AG04450 (cell line): ENCODE data around the gene TP53I3. TPM values are rescaled to one million over a fixed set of nuclear protein-coding genes. Genes with fewer than 3 reads are reported as not detected.
"Not testable (repeated sequence)": the region's sequence is repeated elsewhere in the genome, so short reads cannot be mapped to it uniquely, and the experiment has no call there.

ENCODE experiments used
- CTCF ChIA-PET: fragments of 300-600, 350-600 bp; formaldehyde crosslinking; extraction: SDS; loops from one replicate; lab custom pipeline; 2022; ENCODE audit warnings: antibody characterized with exemption, inconsistent platforms; lab: Charles Lee
- POLR2A ChIA-PET: fragments of 350-600 bp; formaldehyde crosslinking; extraction: SDS; loops from one replicate; lab custom pipeline; 2021; ENCODE audit warnings: antibody characterized with exemption, inconsistent platforms; lab: Yijun Ruan, JAX
- DNase-seq: peaks from one replicate; pipeline ENCODE4 v3.0.0-alpha.2; 2011; ENCODE audit warnings: low read depth, low spot score
- H3K27ac ChIP-seq: one replicate; pipeline ENCODE4 v1.5.1; 2012; ENCODE audit warnings: low read depth, low read length, control low read depth
- H3K27me3 ChIP-seq: one replicate; pipeline ENCODE4 v1.6.0; 2012; ENCODE audit warnings: low read length; ENCODE audit not compliant: control insufficient read depth, insufficient read depth
- H3K4me3 ChIP-seq: 2 replicates; pipeline ENCODE4 v1.5.1; 2011; ENCODE audit warnings: mild to moderate bottlenecking, low read depth, low read length, control low read depth
- H3K9me3 ChIP-seq: 2 replicates; pipeline ENCODE4 v1.5.1; 2012; ENCODE audit warnings: low read length; ENCODE audit not compliant: control insufficient read depth, insufficient read depth
- CTCF ChIP-seq: IDR thresholded peaks from 2 replicates; pipeline ENCODE4 v1.5.1; 2011; ENCODE audit warnings: low read depth, low read length, control low read depth, inconsistent platforms
- polyA plus RNA-seq: library from polyadenylated mRNA; depleted of rRNA; stranded (reverse); fragments of >200 nt; gene quantifications from 2 replicates; pipeline ENCODE4 v1.2.3, GENCODE V29; 2011

TP53I3 gene
- polyA plus RNA-seq, 1 experiment, result 44.6 TPM

DNA sequence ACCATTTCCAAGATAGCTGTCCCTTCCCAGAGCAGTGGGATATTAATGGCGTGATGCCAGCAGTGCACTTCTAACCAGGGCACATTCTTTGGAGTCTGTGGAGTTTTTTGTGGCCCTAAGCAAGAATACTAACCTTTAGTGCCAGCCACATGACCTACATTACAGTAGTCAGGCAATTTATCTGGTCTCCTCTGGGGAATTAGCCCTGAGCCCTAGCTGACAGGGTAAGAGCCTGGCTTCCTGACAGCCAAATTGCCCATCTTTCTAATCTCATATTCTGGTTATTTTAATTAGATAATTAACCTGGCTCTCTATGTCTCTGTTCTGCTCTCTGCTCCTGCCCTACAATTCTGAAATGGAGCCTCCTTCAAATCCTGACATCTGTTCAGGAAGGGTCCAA is 33.3 kb upstream of the TP53I3 start:
- H3K27me3 ChIP-seq, result no peaks in the 10 kb centered on the region
- peaks cover 3% of the 10 kb centered on the region; the same call in 1 of the 2 replicates for H3K9me3 ChIP-seq
- ChIA-PET CTCF (no interaction called here), POLR2A (no interaction called here)
- H3K4me3 ChIP-seq, result no peak overlapping the region
- no peak for TF ChIP-seq CTCF
- no peak overlapping the region for H3K27ac ChIP-seq
- DNase-seq, result no peak

DNA sequence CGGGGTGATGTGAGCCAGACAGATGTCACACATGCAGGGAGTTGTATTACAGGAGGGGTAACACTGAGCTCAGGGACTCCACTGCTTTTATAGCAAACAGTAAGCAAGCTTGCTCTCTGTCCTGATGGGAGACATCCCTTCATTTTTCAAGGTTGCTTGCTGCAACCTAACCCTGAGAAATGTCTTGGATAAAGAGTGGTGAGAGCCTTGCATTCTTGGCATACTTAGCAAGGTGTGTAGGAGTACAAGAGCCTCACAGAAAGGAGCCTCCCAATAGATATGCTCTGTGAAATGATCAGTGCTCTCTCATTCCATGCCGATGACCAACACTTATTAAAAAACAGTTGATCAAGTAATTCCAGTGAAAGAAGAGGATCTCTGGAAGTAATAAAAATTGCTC is 30.4 kb upstream of the TP53I3 start:
- ChIA-PET CTCF (no interaction called here), POLR2A (no interaction called here)
- Histone ChIP-seq H3K27ac (no peak overlapping the region), H3K9me3 (peaks cover 3% of the 10 kb centered on the region; the same call in 1 of the 2 replicates), H3K4me3 (no peak overlapping the region), H3K27me3 (no peaks in the 10 kb centered on the region)
- DNase-seq, result no peak
- no peak for TF ChIP-seq CTCF

DNA sequence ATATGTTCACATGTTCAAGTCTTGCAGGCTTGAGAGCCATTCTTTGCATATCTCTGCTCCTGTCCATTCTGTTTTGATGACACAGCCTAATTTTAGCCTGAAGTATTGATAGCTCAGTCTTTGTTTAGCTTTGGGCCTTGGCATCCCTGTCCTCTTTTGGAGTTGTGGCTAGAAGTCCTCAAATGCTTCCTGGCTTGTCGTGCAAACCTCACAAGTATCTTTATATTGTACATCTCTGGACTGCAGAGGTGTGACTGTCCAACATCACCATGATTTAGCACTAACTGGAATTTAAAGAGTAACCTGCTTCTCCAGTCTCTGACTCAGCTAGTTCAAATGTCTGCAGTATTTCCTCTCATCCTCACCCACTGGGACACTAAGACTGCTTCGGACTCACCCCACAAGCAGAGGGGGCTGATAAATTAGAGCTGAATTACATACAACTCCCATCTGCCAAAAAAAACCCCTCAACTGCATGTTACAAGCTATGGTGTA is 26.8 kb upstream of the TP53I3 start:
- CTCF ChIA-PET, result interaction anchor here (2.7 kb wide), 1 partner anchor 27 kb away, joined by 10 read pairs; the partner anchor contains the start of gene TP53I3
- no peak overlapping the region for H3K4me3 ChIP-seq
- H3K27me3 ChIP-seq, result no peaks in the 10 kb centered on the region
- POLR2A ChIA-PET, result no interaction called here
- no peak for TF ChIP-seq CTCF
- H3K9me3 ChIP-seq, result peaks cover 3% of the 10 kb centered on the region; the same call in 1 of the 2 replicates
- no peak for DNase-seq
- no peak overlapping the region for H3K27ac ChIP-seq

DNA sequence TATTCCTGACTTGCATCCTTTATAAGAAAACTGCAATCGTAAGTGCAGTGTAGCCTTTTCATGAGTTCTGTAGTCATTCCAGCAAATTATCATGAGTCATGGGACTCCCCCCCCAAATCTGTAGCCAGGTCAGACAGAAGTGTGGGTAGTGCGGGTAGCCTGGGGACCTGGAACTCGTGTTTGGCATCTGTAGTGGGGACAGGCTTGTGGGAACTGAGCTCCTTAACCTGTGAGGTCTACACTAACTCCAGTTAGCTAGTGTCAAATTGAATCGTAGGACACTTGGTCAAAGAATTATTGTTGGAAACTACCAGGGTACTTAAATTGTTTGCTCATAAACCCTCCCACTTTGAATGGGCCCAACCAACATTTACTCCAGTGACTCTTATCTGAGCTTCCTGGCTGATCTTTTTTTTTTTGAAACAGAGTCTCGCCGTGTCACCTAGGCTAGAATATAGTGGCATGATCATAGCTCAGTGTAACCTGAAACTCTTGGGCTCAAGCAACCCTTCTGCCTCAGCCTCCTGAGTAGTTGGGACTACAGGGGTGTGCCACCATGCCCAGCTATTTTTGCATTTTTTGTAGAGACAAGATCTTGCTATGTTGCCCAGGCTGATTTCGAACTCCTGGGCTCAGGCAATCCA is 26.1 kb upstream of the TP53I3 start:
- Histone ChIP-seq H3K27ac (no peak overlapping the region), H3K27me3 (no peaks in the 10 kb centered on the region), H3K9me3 (peaks cover 3% of the 10 kb centered on the region; the same call in 1 of the 2 replicates), H3K4me3 (no peak overlapping the region)
- TF ChIP-seq CTCF, result no peak
- ChIA-PET CTCF (interaction anchor here (0.5 to 2.7 kb wide), 2 partner anchors 26 to 291 kb away, joined by 7 to 10 read pairs; partner anchors contain the start of gene TP53I3), POLR2A (no interaction called here)
- no peak for DNase-seq

DNA sequence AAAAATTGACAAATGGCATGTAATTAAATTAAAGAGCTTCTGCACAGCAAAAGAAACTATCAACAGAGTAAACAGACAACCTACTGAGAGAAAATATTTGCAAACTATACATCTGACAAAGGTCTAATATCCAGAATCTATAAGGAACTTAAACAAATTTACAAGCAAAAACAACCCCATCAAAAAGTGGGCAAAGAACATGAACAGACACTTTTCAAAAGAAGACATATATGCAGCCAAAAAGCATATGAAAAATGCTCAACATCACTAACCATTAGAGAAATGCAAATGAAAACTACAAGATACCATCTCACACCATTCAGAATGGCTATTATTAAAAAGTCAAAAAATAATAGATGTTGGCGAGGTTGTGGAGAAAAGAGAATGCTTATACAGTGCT is 24.8 kb upstream of the TP53I3 start:
- H3K9me3 ChIP-seq, H3K27ac ChIP-seq, H3K4me3 ChIP-seq, POLR2A ChIA-PET, DNase-seq, H3K27me3 ChIP-seq: not testable (repeated sequence)
- CTCF ChIA-PET, result interaction anchor here (0.6 kb wide), 1 partner anchor 661 kb away, joined by 3 read pairs; no protein-coding TSS in a partner anchor
